Measurements from ENCODE around the gene P3H2.
A peak's percentile ranks its signal among the peaks of the same experiment; 100 is the strongest.
"Not testable (repeated sequence)": the region's sequence is repeated elsewhere in the genome, so short reads cannot be mapped to it uniquely, and the experiment has no call there.

Gene P3H2

GRCh38 chr3:190120269-190121060, at the start of gene P3H2:
Gene P3H2 (minus strand): TSS chr3:190120897. CDS start chr3:190120731, 166 bp downstream.
- DNase-seq (ENCODE audit: low spot score) = peak; percentile 96

DNA sequence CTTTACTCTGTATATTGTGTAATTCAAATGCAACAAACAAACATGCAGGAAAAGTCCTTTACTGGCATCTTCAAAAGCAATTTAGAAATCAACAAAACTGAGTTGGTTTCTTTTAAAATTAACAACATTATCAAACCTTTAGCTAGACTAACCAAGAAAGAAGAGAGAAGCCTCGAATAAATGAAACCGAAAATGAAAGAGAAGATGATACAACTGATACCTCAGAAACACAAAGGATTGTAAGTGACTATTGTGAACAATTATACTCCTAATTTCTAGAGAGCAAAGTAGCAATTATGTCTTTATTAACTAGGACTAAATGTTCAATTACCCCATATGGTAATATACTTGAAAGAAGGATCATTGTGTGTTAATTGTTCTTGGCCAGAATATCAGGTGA, 49.2 kb upstream of the P3H2 start:
- no peak for DNase-seq (ENCODE audit: low spot score)

- DNase-seq (ENCODE audit: low spot score) = no peak
Observed at GRCh38 chr3:190169243-190169642, 48.5 kb upstream of the P3H2 start.

GRCh38 chr3:190167936-190168680, 47.4 kb upstream of the P3H2 start:
- no peak for DNase-seq (ENCODE audit: low spot score)

DNA sequence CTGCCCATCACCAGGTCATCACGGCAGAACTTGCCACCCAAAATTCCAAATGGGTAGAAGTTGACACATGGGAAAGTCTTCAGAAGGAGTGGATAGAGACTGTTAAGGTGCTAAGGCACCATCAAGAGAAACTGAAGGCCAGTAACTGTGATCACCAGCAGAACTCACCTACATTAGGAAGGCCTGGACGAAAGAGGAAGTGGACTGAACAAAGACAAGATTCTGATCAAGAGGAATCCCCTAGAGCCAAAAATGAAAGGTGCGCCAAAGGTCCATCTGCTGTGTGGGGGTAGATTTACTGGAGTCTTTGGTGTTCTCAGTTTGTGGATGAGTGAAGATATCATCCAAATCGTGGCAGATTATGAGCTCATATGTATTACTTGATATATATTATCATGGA, 46.3 kb upstream of the P3H2 start:
- DNase-seq (ENCODE audit: low spot score) = no peak

GRCh38 chr3:190165253-190165652, 44.6 kb upstream of the P3H2 start:
- no peak for DNase-seq (ENCODE audit: low spot score)

DNA sequence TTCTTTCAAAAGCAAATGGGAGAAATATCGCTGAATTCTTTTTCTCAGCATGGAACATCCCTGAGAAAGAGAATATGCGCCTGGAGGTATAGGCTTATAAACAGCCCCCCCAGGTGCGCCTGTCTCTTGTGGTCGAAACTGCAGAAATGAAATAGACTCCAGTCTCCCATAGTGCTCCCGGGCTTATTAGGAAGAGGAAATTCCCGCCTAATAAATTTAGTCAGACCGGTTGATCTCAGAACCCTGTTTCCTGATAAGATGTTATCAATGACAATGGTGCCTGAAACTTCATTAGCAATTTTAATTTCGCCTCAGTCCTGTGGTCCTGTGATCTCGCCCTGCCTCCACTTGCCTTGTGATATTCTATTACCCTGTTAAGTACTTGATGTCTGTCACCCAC, 41.3 kb upstream of the P3H2 start:
- not testable (repeated sequence) for DNase-seq (ENCODE audit: low spot score)

DNA sequence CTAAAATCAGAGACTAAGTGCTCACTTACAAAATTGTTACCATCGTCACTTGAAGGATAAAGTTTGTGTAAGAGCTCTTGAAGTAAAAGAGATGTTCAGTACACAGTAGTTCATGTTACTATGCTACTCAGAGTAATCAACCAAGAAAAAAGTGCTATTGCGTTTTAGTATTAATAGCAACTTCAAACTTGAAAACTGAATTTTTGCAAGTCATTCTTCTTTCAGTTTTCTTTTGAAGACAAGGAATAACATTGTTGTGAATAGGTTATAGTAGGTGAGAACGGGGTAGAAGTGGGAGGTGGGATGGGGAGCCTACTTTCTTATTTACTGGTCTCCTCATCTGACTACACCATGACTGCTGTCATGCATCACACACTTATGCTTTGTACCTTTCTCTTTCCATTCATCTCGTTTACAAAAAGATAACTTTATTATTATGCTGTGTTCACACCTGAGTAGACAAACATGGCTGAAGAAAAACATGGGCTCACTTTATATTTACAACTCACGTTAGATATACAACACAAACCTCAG, 39.3 kb upstream of the P3H2 start:
- DNase-seq (ENCODE audit: low spot score) = no peak

DNA sequence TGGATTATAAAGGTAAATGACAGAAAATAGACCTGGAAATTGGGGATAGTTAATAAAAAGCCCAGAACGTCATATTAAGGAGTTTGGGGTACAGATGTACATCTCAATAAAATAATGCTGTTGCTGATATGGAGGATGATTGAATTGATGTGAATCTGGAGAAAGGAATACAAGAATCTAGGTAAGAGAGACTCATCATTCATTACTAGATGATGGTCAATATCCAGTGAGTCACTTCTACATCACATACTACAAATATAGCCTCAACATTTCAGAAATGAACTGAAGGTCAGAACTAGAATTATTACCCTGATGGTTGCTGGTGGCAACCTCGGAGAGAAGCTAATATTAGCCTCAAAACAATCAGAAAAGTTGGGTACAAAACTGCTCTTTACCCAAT, 37.6 kb upstream of the P3H2 start:
- no peak for DNase-seq (ENCODE audit: low spot score)

DNA sequence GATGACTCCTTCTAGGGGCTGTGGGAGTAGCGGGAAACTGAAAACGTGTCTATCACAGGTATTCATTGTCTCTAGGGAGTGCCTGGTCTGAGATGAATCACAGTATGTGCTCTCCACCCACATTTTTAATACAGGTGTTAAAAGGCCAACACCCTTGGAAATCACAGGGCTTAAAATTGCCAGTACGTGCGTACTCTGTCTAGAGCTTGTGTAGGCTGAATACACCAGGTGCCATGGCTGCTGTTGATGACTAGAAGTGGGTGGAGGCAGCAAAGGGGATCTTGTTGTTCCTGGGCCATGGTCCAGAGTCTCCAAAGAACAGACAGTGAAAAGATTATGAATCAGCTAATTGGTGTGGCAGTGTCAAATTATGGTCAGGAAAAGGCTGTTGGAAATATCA, 35.1 kb upstream of the P3H2 start:
- DNase-seq (ENCODE audit: low spot score) = no peak

DNA sequence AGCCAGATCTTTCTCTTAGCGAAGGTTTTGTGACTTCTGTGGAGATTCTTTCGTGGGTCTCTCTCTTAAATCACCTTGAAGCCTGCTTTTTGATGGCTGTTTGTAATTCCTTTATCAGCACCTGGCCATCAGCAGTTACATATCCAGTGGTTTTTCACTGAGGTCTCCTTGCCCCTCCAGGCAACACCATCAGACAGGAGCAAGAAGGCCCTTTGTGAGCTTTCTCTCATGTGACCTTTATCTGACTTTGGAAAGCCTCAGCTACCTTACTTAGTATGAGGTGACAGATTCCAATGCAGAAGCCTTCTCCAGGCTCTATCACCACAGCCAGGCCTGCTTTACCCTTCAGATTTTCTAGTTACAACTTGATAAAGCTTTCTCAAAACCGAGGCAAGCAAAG, 30.0 kb upstream of the P3H2 start:
- DNase-seq (ENCODE audit: low spot score) = no peak

DNA sequence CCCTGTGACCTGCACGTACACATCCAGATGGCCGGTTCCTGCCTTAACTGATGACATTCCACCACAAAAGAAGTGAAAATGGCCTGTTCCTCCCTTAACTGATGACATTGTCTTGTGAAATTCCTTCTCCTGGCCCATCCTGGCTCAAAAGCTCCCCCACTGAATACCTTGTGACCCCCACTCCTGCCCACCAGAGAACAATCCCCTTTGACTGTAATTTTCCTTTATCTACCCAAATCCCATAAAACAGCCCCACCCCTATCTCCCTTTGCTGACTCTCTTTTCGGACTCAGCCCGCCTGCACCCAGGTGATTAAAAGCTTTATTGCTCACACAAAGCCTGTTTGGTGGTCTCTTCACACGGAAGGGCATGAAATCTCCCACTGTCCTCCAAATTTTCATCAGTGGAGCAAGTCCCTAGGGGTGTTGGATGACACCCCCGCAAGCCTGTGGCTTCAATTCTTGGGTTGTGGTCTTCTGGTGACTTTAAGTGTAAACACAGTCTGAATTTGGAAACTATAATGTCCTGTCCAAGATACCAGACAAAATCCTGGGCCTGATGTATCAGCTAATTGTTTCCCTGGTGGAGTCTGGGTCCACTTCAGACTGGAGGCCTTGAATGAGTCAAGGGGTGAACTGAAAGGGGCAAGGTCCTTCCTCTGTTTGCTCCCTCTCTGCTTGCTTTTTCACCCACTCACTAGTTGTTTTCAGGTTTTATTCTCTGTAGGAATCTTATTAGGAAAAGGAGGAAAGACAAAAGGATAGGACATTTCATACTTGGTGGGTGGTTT, 29.3 kb upstream of the P3H2 start:
- not testable (repeated sequence) for DNase-seq (ENCODE audit: low spot score)

GRCh38 chr3:190144793-190145192, 24.1 kb upstream of the P3H2 start:
- not testable (repeated sequence) for DNase-seq (ENCODE audit: low spot score)

- no peak for DNase-seq (ENCODE audit: low spot score)
Observed at GRCh38 chr3:190142041-190142440, 21.3 kb upstream of the P3H2 start.

DNA sequence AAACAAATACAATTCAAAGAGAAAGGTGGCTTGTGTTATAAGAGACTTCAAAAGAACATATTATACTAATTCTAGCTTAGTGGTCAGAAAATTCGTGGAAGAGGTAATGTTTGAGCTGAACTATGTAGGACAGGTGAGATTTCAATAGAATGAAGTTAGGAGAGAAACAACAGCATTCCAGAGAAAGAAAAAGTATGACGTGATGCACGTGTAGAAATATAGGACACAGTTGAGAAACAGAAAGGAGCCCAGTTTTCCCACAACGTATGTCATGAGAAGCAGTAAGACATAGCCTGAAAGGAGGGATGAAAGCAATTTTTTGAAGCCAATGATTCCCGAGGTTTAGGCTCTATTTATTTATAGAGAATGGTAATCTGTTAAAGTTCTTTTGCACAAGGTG, 18.7 kb upstream of the P3H2 start:
- no peak for DNase-seq (ENCODE audit: low spot score)

- DNase-seq (ENCODE audit: low spot score) = no peak
Observed at GRCh38 chr3:190132371-190132770, 11.7 kb upstream of the P3H2 start.

DNA sequence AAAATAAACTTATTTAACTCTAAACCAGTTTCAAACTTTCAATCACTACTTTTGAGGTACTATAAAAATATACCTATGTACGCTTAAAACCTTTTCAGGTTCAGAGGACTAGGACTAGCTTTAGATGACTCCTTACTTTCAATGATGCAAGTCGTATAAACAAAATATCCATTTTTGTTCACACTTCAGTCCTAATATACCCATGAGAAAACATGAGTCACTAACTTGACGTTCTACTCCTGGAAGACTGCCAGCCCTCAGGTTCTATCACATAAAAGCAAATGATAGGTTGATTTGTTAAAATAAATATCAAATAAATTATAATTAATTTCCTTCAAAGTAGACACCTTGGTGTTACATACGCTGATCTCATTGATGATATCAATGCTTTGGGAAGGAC, 10.6 kb upstream of the P3H2 start:
- DNase-seq (ENCODE audit: low spot score) = no peak

DNA sequence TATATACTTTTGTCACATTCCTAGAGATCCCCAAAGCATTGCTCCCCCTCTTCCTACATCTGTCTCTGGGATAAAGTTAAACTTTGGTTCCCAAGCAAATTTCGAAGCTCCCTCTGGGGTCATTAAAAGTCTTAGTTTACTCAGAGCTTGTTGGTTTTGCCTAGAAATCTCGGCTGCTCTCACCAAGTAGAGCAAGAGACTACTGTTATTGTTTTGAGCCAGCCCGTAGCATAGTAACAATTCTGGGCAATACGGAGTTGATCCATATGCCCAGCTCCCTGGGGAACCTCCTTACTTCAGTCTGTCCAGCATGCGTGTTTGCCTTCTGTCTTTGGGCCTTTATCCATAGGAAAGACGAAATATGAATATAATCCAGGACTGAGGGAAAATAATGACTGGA, 10.0 kb upstream of the P3H2 start:
- DNase-seq (ENCODE audit: low spot score) = no peak

DNA sequence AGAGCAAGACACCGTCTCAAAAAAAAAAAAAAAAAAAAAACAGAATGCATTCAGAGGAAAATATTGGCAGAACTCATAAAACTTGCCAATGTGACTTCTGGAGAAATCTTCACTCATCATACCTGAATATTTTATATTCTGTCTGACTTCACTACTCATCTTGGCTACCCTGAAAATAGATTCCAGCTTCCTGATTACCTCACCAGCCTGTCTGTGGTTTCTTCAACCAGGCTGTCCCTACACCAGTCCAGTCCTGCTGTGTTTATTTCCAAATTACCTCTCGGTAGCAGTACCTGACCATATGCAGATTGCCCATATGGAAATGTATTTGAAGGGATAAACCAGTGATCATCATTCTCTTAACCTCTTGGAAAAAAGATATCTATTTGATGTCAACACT, 9.3 kb upstream of the P3H2 start:
- no peak for DNase-seq (ENCODE audit: low spot score)

DNA sequence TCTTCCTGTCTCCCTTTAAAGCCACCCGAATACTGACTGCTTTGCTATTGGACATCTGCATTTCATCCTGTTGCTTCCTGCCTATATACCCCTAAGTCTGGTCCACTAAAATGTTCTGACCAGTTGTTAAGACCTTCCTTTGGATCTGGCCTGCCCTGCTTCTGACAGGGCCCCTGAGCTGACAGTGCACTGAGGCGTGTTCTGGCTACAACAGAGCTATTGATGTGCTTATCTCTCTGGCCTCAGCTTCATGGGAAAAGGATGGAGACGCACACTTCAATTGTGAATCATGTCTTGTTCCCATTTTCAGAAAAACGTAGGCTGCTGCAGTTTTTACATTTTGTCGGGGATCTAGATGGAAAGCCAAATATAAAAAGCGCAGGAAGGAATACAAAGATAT, 7.1 kb upstream of the P3H2 start:
- no peak for DNase-seq (ENCODE audit: low spot score)

DNA sequence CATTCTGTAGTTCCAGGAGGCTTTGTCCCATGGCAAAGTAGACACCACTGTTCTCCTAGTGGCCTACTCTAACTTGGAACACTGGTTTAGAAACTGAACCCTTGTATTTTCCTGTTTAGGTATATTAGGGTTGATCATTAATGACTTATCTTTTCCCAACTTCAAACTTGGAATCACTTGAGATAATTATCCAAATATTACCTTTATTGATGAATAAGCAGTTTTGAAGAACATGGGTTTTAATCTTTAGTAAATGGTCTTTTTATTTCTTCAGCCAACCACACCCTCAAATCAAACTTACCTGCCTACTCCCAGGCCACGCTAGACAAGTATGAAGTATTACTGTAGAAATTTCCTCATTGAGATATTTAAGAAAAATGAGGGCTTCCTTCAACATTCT, 6.5 kb upstream of the P3H2 start:
- DNase-seq (ENCODE audit: low spot score) = no peak

GRCh38 chr3:190125436-190126068, 4.9 kb upstream of the P3H2 start:
- no peak for DNase-seq (ENCODE audit: low spot score)

All from iPS-NIHi11 (cell line).